Kidney tubule cell (primary cell): ENCODE measurements around the gene SKI.
"Not testable (repeated sequence)": the region's sequence is repeated elsewhere in the genome, so short reads cannot be mapped to it uniquely, and the experiment has no call there.

Experiments
- DNase-seq: peaks from one replicate; pipeline ENCODE4 v3.0.0-alpha.2; 2018; ENCODE audit warnings: low spot score

Gene SKI

GRCh38 chr1:2294033-2294724 lies 66.1 kb downstream of the SKI start:
- no peak for DNase-seq

GRCh38 chr1:2294725-2295078 lies 66.6 kb downstream of the SKI start:
- DNase-seq, result no peak

- DNase-seq, result no peak
Observed at GRCh38 chr1:2295526-2295925, 67.4 kb downstream of the SKI start.

- DNase-seq, result not testable (repeated sequence)
Observed at GRCh38 chr1:2296211-2296610, 68.1 kb downstream of the SKI start.

GRCh38 chr1:2296614-2297013 lies 68.5 kb downstream of the SKI start:
- DNase-seq, result no peak

- no peak for DNase-seq
Observed at GRCh38 chr1:2297246-2298011, 69.3 kb downstream of the SKI start.

GRCh38 chr1:2298685-2299084 lies 70.6 kb downstream of the SKI start:
- no peak for DNase-seq

- no peak for DNase-seq
Observed at GRCh38 chr1:2299131-2299627, 71.1 kb downstream of the SKI start.

GRCh38 chr1:2300004-2300771 lies 72.1 kb downstream of the SKI start:
- DNase-seq, result no peak

GRCh38 chr1:2300851-2301606 lies 72.9 kb downstream of the SKI start:
- DNase-seq, result no peak

GRCh38 chr1:2301607-2302291 lies 73.6 kb downstream of the SKI start:
- no peak for DNase-seq

GRCh38 chr1:2302292-2302925 lies 74.3 kb downstream of the SKI start:
- DNase-seq, result no peak

GRCh38 chr1:2303016-2303775 lies 75.1 kb downstream of the SKI start:
- no peak for DNase-seq

- no peak for DNase-seq
Observed at GRCh38 chr1:2303781-2304180, 75.7 kb downstream of the SKI start.

- DNase-seq, result no peak
Observed at GRCh38 chr1:2304282-2304681, 76.2 kb downstream of the SKI start.

GRCh38 chr1:2304921-2305681 lies 77.0 kb downstream of the SKI start:
- no peak for DNase-seq

GRCh38 chr1:2306151-2306978 lies 78.2 kb downstream of the SKI start:
- DNase-seq, result no peak

GRCh38 chr1:2307064-2307605 lies 79.0 kb downstream of the SKI start:
- DNase-seq, result no peak
